Astrocyte (in vitro differentiated cells and primary cell): ENCODE data around the gene BCL7B.

Source experiments
- CTCF ChIP-seq: IDR thresholded peaks from 2 replicates; pipeline ENCODE4 v1.5.1; 2011; ENCODE audit warnings: low read depth, mild to moderate bottlenecking, inconsistent platforms, low read length, moderate library complexity; ENCODE audit not compliant: insufficient read depth
- EZH2 ChIP-seq: IDR thresholded peaks from 2 replicates; pipeline ENCODE4 v1.6.1; 2012; ENCODE audit warnings: mild to moderate bottlenecking, low read length, inconsistent platforms; ENCODE audit not compliant: insufficient read depth

DNA sequence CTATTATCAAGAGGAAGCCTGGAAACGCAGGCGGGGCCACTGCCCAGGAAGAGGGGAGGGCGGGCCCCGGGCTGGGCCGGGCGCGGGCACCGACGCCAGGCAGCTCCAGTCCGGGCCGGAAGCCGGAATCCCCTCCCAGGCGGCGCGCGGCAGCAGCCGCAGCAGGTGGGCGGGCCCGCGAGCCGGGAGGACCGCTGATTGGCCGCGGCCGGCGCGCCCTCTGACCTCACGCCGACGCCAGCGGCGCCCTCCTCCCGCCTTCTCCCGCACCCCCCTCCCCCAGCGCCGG is 438 bp downstream of the BCL7B start:
- TF ChIP-seq CTCF (no peak), EZH2 (no peak)
